ENCODE measurements around the gene FLACC1. TPM values are rescaled to one million over a fixed set of nuclear protein-coding genes. Genes with fewer than 3 reads are reported as not detected.
"Not testable (repeated sequence)": the region's sequence is repeated elsewhere in the genome, so short reads cannot be mapped to it uniquely, and the experiment has no call there.

The FLACC1 gene
- total RNA-seq, 1 donor from 2014 or later: 1.1 TPM

DNA sequence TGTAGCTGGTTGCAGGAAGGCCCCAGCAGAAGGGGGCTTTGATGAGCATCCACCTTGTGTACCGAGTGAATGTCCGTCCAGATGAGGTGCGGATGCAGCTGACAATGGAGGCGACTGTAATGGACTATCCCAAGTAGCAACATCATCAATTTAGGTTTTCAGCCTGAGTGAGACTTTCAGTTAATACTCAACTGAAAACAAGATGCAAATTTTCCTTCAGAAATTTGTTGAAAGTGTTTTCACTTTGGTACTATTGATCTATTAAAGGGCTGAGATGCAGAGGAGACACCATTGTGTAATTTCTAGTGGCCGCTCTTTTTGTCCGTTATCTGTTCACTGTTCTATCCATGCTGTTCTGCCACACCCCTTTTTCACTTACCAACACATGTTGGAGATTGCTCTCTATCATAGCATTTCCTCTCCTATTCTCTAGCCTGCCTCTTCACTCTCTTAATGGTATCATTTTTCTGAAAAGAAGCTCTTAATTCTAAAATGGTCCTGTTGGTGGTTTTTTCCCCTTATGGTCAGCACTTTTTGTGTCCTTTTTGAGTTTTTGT, 108.8 kb downstream of the FLACC1 start:
- no peak overlapping the region for H3K4me3 Mint-ChIP-seq (ENCODE audit: unreplicated experiment)

DNA sequence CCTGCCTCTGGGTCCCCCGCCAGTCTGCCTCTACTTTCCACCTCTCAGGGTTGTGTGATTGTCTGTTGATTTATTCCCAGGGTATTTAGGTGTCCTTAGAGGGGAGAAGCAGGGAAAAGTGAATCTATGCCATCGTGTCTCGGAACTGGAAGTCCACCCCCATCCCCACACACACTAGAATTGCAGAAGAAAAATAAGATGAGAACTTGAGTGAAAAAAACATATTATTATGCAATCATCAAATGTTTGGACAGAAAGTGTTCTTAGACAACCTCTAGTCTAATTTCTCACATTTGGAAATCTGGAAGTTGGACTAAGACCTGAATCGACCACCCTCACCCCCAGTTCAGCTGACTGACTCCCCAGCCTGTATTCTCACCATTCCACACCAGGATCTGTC, 110.9 kb downstream of the FLACC1 start:
- TF ChIP-seq, protein P1, sequence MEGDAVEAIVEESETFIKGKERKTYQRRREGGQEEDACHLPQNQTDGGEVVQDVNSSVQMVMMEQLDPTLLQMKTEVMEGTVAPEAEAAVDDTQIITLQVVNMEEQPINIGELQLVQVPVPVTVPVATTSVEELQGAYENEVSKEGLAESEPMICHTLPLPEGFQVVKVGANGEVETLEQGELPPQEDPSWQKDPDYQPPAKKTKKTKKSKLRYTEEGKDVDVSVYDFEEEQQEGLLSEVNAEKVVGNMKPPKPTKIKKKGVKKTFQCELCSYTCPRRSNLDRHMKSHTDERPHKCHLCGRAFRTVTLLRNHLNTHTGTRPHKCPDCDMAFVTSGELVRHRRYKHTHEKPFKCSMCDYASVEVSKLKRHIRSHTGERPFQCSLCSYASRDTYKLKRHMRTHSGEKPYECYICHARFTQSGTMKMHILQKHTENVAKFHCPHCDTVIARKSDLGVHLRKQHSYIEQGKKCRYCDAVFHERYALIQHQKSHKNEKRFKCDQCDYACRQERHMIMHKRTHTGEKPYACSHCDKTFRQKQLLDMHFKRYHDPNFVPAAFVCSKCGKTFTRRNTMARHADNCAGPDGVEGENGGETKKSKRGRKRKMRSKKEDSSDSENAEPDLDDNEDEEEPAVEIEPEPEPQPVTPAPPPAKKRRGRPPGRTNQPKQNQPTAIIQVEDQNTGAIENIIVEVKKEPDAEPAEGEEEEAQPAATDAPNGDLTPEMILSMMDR (IDR thresholded peaks at IDR 0.05; ENCODE audit: unreplicated experiment): no peak
- peaks cover 9% of the 10 kb centered on the region for H3K36me3 Mint-ChIP-seq (ENCODE audit: low read depth, unreplicated experiment)
- peaks cover 1% of the 10 kb centered on the region for H3K27me3 Mint-ChIP-seq (ENCODE audit: unreplicated experiment)

More for the DNA sequence above, 108.8 kb downstream of the FLACC1 start:
- Mint-ChIP-seq H3K27me3 (ENCODE audit: unreplicated experiment) (peaks cover 1% of the 10 kb centered on the region), H3K9me3 (ENCODE audit: unreplicated experiment) (no peaks in the 10 kb centered on the region), H3K4me1 (ENCODE audit: unreplicated experiment) (no peaks in the 10 kb centered on the region), H3K36me3 (ENCODE audit: low read depth, unreplicated experiment) (peaks cover 9% of the 10 kb centered on the region), H3K27ac (ENCODE audit: unreplicated experiment) (no peak overlapping the region)
- DNase-seq (ENCODE audit: low spot score): no peak
- TF ChIP-seq, protein P1 (IDR thresholded peaks at IDR 0.05; ENCODE audit: unreplicated experiment): no peak

DNA sequence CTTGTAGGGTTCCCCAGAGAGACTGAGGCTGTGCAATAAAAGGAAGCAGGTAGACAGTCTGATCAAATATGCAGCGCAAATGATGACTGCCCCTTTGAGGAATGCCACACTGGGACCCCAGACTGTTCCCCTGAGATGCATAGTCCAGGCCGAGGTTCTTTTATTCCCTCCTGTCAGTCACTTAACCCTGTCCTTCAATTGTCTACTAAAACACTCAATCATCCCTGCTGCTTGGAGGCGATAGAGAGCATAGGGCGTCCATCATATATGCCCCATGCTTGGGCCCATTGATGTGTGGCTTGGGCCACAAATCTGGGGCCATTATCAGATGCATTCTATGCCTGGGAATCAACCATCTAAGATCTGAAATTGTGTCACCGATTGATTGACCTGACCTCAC, 112.3 kb downstream of the FLACC1 start:
- no peak overlapping the region for H3K27ac Mint-ChIP-seq (ENCODE audit: unreplicated experiment)
- no peak overlapping the region for H3K4me3 Mint-ChIP-seq (ENCODE audit: unreplicated experiment)
- no peak for DNase-seq (ENCODE audit: low spot score)
- no peaks in the 10 kb centered on the region for H3K4me1 Mint-ChIP-seq (ENCODE audit: unreplicated experiment)
- TF ChIP-seq, protein P1 (IDR thresholded peaks at IDR 0.05; ENCODE audit: unreplicated experiment): no peak
- H3K27me3 Mint-ChIP-seq (ENCODE audit: unreplicated experiment): peaks cover 1% of the 10 kb centered on the region
- no peaks in the 10 kb centered on the region for H3K9me3 Mint-ChIP-seq (ENCODE audit: unreplicated experiment)
- H3K36me3 Mint-ChIP-seq (ENCODE audit: low read depth, unreplicated experiment): peaks cover 4% of the 10 kb centered on the region

More for the DNA sequence above, 110.9 kb downstream of the FLACC1 start:
- Mint-ChIP-seq H3K4me3 (ENCODE audit: unreplicated experiment) (no peak overlapping the region), H3K4me1 (ENCODE audit: unreplicated experiment) (no peaks in the 10 kb centered on the region), H3K27ac (ENCODE audit: unreplicated experiment) (no peak overlapping the region), H3K9me3 (ENCODE audit: unreplicated experiment) (no peaks in the 10 kb centered on the region)
- no peak for DNase-seq (ENCODE audit: low spot score)

DNA sequence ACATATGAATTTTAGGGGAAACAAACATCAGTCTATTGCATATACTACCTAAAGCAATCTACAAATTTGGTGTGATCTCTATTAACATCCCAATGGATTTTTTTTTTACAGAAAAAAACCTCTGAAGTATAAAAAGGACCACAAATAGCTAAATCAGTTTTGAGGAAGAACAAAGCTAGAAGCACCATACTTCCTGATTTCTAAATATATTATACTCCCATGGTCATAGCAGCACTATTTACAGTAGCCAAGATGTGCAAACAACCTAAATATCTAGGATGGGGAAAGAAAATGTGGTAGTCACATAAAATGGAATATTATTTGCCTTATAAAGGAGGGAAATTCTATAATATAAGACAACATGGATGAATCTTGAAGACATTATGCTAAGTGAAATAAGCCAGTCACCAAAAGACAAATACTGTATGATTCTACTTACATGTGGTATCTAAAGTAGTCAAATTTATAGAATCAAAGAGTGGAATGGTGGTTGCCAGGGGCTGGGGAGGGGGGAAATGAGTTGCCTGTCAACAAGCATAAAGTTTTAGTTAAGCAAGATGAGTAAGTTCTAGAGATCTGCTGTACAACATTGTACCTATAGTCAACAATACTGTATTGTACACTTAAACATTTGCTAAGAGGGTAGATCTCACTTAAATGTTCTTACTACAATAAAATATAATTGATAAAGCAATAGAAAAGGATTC, 114.4 kb downstream of the FLACC1 start:
- Mint-ChIP-seq H3K36me3 (ENCODE audit: low read depth, unreplicated experiment) (no peaks in the 10 kb centered on the region), H3K4me1 (ENCODE audit: unreplicated experiment) (peaks cover 3% of the 10 kb centered on the region), H3K27ac (ENCODE audit: unreplicated experiment) (no peak overlapping the region), H3K4me3 (ENCODE audit: unreplicated experiment) (no peak overlapping the region), H3K27me3 (ENCODE audit: unreplicated experiment) (peaks cover 1% of the 10 kb centered on the region), H3K9me3 (ENCODE audit: unreplicated experiment) (no peaks in the 10 kb centered on the region)
- TF ChIP-seq, protein P1 (IDR thresholded peaks at IDR 0.05; ENCODE audit: unreplicated experiment): no peak
- no peak for DNase-seq (ENCODE audit: low spot score)

DNA sequence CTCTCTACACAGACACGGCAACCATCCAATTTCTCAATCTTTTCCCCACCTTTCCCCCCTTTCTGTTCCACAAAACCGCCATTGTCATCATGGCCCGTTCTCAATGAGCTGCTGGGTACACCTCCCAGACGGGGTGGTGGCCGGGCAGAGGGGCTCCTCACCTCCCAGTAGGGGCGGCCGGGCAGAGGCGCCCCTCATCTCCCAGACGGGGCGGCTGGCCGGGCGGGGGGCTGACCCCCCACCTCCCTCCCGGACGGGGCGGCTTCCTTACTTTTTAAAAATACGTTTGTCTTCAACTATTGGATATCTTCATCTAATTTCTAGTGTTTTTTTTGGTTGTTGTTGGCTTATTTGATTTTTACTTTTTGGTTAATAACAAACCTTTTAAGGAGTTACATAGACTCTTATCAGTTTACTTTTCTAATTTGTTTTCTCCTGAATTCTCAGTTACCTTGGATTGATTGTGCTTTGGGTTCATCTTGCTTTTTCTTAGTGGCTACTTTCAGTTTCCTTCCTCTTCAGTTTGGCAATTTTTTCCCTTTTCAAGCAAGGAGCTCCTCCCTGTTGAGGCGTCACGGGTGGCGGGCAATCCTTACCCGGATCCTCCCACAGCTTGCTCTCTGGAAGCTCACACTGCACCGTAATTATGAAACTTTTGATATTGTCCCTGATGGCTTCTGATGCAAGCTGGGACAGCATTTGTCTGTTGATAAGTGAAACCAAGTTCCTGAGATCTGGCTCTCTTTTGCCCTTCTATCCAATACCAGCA, 117.8 kb downstream of the FLACC1 start:
- H3K36me3 Mint-ChIP-seq (ENCODE audit: low read depth, unreplicated experiment); DNase-seq (ENCODE audit: low spot score): not testable (repeated sequence)
- peaks cover 11% of the 10 kb centered on the region for H3K4me1 Mint-ChIP-seq (ENCODE audit: unreplicated experiment)

More for the DNA sequence above, 117.8 kb downstream of the FLACC1 start:
- not testable (repeated sequence) for H3K4me3 Mint-ChIP-seq (ENCODE audit: unreplicated experiment); H3K27ac Mint-ChIP-seq (ENCODE audit: unreplicated experiment); H3K9me3 Mint-ChIP-seq (ENCODE audit: unreplicated experiment); H3K27me3 Mint-ChIP-seq (ENCODE audit: unreplicated experiment)

Other genes with a start within 250 kb of the FLACC1 start
- 241 TPM for gene CFLAR, start 241.2 kb downstream of the FLACC1 start, total RNA-seq (ENCODE audit: unreplicated experiment)
- gene CASP10, start 174.2 kb downstream of the FLACC1 start, total RNA-seq (ENCODE audit: unreplicated experiment): 38.6 TPM
- gene CASP8, start 96.8 kb downstream of the FLACC1 start, total RNA-seq (ENCODE audit: unreplicated experiment): 14.9 TPM
- 18.4 TPM for gene TRAK2, start 94.1 kb upstream of the FLACC1 start, total RNA-seq (ENCODE audit: unreplicated experiment)
- gene STRADB, start 94.4 kb upstream of the FLACC1 start, total RNA-seq (ENCODE audit: unreplicated experiment): 18.5 TPM